GM12872 (cell line): ENCODE measurements around the gene PNLIP.

Experiments
- CTCF ChIP-seq: IDR thresholded peaks from 3 replicates; pipeline ENCODE4 v1.5.1; 2011; ENCODE audit warnings: low read depth, mild to moderate bottlenecking, low read length, moderate library complexity; ENCODE audit not compliant: insufficient read depth

PNLIP gene

GRCh38 chr10:116615199-116615776, 69.6 kb downstream of the PNLIP start:
- TF ChIP-seq CTCF: no peak
